Left renal cortex interstitium (tissue), 4 donors: Measurements from ENCODE around the gene PXDC1. TPM values are rescaled to one million over a fixed set of nuclear protein-coding genes. Genes with fewer than 3 reads are reported as not detected.
"Not testable (repeated sequence)": the region's sequence is repeated elsewhere in the genome, so short reads cannot be mapped to it uniquely, and the experiment has no call there.

Source experiments
- DNase-seq, 4 donors: peaks; one replicate each; pipeline ENCODE4 v3.0.0-alpha.2; 2013; ENCODE audit warnings: low read depth in 4 of 4, low spot score in 2 of 4, missing footprints in 1 of 4
- polyA plus RNA-seq, 4 donors: library from polyadenylated mRNA; unstranded; fragments of 120-200 nt; gene quantifications; one replicate each; pipeline ENCODE4 v1.2.1, GENCODE V29; 2013; ENCODE audit not compliant: insufficient read length in 4 of 4

The PXDC1 gene
- polyA plus RNA-seq, 4 donors, result 19.5 to 25.5 (median 20.5) TPM

- no peak for DNase-seq
These were observed 13.2 kb upstream of the PXDC1 start for GRCh38 chr6:3764516-3765335.

DNA sequence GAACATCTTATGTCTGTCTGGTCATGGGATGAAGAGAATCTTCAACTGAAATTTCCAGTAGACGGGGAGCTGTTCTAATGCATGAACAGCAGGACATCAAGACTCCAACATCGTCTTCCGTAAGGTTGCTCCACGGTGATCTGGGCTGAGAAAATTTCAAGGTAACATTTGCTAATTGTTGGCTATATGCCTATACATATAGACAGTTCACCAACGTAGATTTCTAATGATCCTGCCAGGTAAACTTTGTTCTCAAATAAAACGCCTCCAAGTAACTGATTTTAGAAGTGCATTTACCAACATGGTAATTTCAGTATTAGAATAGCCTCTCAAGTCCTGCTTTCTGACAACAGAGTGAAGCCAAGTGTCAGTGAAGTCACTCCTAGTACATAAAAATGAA is 11.3 kb upstream of the PXDC1 start:
- no peak for DNase-seq

DNA sequence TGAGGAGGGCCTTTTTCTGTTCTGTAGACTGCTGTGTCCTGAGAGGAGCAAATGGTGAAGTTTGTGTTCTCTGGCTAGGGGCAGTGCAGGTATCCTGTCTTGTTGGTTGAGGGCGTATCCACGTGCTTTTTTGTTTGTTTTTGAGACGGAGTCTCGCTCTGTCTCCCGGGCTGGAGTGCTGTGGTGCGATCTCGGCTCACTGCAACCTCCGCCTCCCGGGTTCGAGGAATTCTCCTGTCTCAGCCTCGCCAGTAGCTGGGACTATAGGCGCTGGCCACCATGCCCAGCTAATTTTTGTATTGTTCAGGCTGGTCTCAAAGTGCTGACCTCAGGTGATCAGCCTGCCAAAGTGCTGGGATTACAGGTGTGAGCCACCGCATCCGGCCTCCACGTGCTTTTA is 10.8 kb upstream of the PXDC1 start:
- no peak for DNase-seq

- no peak for DNase-seq
These were observed 10.4 kb upstream of the PXDC1 start for GRCh38 chr6:3761989-3762270.

DNA sequence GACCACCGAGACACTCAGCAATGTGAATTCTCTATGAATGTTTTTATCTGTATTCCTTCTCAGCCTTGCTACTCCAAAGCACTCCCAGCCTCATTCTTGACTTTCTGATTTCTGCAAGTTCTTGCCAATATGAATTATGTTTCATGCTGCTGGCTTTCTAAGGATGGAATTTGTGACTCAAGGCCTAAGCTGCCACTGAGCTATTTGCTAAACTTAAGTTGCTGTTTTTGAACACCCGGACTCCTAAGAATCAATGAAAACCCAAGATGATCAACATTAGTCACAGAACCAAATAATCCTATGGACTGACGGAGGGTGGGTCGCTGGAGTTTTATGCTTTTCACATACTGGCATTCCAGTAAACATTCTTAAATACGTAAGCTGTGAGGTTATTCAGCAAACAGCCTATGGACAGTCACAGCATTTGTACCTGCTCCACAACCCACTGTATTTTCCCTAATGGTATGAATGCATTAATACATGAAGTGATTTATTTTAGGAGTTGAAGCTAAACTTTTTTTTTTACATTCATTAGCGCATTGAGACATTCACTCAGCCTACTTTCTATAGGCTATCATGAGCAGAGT is 8.2 kb upstream of the PXDC1 start:
- no peak for DNase-seq

GRCh38 chr6:3758842-3759144 is 7.3 kb upstream of the PXDC1 start:
- DNase-seq, result no peak

DNA sequence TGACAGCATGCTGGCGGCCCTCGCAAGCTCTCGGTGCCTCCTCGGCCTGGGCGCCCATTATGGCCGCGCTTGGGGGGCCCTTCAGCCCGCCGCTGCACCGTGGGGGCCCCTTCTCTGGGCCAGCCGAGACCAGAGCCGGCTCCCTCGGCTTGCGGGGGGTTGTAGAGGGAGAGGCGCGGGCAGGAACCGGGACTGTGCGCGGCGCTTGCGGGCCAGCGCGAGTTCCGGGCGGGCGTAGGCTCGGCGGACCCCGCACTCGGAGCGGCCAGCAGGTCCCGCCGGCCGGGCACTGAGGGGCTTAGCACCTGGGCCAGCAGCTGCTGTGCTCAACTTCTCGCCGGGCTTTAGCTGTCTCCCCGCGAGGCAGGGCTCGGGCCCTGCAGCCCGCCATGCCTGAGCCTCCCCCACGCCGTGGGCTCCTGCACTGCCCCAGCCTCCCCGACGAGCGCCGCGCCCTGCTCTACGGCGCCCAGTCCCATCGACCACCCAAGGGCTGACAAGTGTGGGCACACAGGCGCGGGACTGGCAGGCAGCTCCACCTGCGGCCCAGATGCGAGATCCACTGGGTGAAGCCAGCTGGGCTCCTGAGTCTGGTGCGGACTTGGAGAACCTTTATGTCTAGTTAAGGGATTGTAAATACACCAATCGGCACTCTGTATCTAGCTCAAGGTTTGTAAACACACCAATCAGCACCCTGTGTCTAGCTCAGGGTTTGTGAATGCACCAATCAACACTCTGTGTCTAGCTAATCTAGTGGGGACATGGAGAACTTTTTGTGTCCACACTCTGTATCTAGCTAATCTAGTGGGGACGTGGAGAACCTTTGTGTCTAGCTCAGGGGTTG is 6.7 kb upstream of the PXDC1 start:
- not testable (repeated sequence) for DNase-seq

- no peak for DNase-seq
These were observed 5.7 kb upstream of the PXDC1 start for GRCh38 chr6:3757241-3757641.

DNA sequence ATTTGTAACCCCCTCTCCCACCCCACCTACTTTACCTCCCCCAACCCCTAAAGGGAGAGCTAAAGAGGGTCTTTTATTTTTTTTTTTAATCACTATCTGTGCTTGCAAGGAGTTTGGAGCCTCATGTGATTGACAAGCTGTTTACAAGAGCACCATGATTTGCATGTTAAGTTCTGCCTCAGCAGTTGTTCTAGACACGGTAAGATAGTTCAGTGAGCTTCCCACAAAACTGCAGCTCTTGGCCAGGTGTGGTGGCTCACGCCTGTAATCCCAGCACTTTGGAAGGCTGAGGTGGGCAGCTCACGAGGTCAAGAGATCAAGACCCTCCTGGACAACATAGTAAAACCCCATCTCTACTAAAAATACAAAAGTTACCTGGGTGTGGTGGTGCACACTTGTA is 5.0 kb upstream of the PXDC1 start:
- no peak for DNase-seq

DNA sequence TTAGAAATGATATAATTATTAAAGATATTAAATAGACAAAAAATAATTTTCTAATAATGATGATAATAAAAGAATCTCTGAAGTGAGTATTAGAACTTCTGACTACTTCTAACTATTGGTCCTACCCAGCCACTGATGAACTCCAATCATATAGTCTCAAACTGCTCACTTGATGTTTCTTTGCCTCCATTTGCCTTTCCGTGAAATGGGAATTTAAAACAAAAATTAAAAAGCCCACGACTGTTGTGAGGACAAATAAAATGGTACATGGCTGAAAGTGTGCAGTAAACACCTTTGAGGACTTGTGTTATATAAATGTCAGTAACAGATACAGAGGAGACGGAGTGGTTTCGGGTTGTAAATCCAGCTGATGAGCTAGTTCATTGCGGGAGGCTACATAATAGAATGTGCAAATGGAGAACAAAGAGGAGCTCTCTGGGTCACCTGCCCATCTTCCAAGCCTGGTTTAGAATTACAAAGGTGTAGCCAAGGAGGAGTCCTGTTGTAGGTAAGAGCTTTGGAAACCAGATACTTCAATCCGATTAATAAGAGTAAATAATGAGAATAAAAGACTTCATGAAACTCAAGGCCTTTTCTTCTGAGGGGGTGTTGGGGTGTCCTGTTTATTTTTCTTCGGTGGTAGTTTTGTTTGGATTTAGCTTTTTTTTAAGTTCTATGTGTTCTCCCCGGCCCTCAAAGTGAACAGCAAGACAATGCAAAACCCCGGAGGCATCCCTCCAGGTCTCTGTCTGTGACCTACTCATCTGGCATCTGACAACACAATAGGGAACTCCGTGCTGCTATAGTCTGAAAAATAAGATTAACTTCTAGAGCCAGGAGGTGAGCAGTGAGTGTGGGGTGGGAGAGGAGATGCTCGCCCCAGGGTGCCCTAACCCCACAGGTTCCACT is 4.4 kb upstream of the PXDC1 start:
- DNase-seq, result no peak

GRCh38 chr6:3754776-3755175 is 3.3 kb upstream of the PXDC1 start:
- no peak for DNase-seq

- not testable (repeated sequence) for DNase-seq
These were observed 2.7 kb upstream of the PXDC1 start for GRCh38 chr6:3754032-3754725.

GRCh38 chr6:3753228-3753835 is 1.8 kb upstream of the PXDC1 start:
- no peak for DNase-seq

DNA sequence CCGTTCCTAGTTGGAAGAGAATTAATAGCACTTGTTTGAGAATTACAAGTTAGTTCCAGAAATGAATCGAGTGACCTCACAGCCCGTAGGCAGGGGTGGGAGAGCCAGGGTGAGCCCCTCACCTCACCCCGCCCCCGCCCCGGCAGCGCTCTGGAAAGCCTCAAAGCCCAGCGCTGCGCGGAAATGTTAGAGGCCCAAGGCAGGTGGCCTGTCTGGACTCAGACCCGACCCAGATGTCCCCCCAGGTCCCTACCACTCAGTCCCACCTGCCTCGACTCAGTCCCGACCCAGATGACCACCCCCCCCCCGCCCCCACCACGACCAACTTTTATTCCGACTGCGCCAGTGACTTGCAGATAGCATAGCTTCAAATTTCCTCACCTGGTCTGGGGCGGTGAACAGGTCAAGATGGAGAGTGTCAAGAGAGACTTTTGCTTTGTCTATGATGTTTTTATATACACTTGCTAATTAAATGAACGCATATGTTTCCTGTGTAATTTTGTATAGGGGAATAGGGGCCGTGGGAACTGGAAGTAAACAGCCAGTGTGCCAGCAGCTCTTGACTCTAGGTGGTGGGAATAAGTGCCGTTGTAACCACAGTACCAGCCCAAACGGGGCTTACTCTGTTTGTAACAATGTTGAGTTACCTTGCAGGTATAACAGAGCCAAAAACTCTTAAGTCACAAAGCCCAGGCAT is 1.2 kb upstream of the PXDC1 start:
- no peak for DNase-seq

DNA sequence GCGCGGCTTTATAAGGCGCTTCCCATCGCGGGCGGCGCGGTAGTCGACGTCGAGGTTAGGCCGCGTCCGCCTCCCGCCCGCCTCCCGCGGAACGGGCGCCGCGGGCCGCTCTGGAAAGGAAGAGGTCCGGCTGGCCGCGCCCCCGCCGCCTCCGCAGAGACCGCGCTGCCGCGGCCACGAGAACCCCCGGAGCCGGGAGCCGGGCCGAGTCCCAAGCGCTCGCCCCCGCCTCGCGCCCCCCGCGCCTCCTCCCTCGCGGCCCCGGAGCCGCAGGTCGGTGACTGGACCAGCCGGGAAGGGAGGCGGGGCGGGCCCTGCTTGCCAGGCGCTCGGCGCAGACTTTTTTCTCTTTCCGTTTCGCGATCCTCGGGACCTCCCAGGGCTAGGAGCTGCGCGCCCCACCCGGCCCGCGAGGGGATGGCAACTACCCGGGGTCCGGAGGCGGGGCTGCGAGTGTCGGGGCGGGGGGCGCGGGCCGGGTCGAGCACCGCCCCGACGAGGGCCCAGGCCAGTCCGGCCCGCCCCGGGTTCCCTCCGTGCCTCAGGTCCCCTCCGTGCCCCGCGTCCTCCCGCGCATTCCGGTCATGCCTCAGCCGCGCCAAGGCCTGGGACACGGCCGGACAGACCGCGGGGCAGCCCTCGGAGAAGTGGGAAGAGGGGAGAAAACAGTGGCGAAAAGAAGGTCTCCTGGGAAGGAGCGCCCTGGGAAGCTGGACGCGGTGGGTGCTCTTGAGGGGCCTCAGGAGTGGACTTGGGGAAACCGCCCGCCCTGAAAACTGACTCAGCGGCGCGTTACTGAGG is 417 bp upstream of the PXDC1 start:
- peak in 3 of 4 donors; percentile 57 to 75 (median 69) for DNase-seq

GRCh38 chr6:3750317-3751076 is 1.0 kb downstream of the PXDC1 start:
- DNase-seq, result no peak

GRCh38 chr6:3749977-3750316 is 1.6 kb downstream of the PXDC1 start:
- no peak for DNase-seq
